Right lobe of liver (tissue), 4 donors: Measurements from ENCODE around the gene PRCC.

ENCODE experiments used
- CTCF ChIP-seq, 4 donors: fragments of 200-600 bp in 3 of 4; fragments of 450-650 bp in 1 of 4; IDR thresholded peaks; one replicate each; pipeline versions ENCODE4 v1.5.1 to v1.8.0; 2016 to 2022; ENCODE audit warnings: antibody characterized with exemption in 4 of 4, mild to moderate bottlenecking in 2 of 4
- POLR2A ChIP-seq: fragments of 450-650 bp; IDR thresholded peaks from one replicate; pipeline ENCODE4 v1.6.1; 2017; ENCODE audit warnings: antibody characterized with exemption, mild to moderate bottlenecking
- donor health status: DM: no; HTN: no; CAD: no.
- donor health status: DM: no; HTN: no; CAD: no.
- donor health status: DM: no; HTN: yes; CAD: no.

- TF ChIP-seq CTCF (IDR thresholded peaks at IDR 0.05) (no peak), POLR2A (no peak)
Observed at GRCh38 chr1:156738916-156739315, 28.4 kb upstream of the PRCC start.
